VCaP (cell line): ENCODE measurements around the gene NPPB.

Experiments used
- H3K27ac ChIP-seq: fragments of 450-650 bp; 2 replicates; pipeline ENCODE4 v1.5.1; 2017
- TF ChIP-seq, protein P1 (sequence below): fragments of 450-650 bp; conservative IDR thresholded peaks from 2 replicates; pipeline ENCODE4 v1.5.1; 2017; ENCODE audit warnings: mild to moderate bottlenecking, moderate library complexity

NPPB gene

DNA sequence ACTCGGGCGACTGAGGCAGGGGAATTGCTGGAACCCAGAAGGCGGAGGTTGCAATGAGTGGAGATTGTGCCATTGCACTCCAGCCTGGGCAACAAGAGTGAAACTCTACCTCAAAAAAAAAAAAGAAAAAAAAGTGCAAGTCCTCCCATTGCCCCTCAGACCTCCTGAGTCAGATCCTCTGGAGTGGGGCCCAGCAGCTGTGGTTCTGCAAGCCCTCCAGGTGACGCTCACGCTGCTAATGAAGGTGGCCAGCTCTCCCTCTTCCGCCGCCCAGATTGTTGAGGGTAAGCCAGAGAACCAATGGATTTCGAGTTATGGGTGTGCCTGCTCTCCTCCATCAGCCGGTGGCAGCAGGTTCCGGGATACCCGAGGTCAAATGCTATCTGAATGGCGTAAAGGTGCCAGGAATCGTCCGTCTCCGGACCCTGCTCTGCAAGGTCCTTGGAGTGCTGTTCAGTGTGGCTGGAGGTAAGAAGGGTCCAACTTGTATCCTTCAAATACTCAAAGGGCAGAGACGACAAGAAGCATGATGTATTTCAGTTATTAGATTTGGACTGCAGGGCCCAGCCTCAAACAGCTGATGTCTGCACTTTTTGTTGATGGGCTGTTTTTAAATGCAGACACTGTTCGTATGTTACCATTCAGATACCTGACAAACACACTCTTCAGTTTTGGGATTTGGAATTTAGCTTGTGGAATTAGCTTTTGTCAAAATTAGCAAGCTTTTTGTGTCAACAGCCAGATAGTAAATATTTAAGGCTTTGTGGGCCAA lies 35.2 kb downstream of the NPPB start:
- TF ChIP-seq, protein P1, sequence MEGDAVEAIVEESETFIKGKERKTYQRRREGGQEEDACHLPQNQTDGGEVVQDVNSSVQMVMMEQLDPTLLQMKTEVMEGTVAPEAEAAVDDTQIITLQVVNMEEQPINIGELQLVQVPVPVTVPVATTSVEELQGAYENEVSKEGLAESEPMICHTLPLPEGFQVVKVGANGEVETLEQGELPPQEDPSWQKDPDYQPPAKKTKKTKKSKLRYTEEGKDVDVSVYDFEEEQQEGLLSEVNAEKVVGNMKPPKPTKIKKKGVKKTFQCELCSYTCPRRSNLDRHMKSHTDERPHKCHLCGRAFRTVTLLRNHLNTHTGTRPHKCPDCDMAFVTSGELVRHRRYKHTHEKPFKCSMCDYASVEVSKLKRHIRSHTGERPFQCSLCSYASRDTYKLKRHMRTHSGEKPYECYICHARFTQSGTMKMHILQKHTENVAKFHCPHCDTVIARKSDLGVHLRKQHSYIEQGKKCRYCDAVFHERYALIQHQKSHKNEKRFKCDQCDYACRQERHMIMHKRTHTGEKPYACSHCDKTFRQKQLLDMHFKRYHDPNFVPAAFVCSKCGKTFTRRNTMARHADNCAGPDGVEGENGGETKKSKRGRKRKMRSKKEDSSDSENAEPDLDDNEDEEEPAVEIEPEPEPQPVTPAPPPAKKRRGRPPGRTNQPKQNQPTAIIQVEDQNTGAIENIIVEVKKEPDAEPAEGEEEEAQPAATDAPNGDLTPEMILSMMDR = no peak
- no peak overlapping the region for H3K27ac ChIP-seq

DNA sequence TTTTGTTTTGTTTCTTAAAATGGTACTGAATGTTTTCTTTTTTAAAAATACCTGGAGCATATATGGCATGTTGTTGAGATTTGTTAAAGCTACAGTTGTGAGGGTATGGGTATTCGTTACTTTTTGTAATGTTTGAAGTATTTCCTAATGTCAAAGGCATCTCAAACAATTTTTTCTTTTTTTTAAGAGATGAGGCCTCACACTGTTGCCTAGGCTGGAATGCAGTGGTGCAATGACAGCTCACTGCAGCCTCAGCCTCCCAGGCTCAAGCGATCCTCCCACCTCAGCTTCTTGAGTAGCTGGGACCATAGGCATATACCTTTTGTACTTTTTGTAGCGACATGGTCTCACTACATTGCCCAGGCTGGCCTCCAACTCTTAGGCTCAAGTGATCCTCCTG lies 36.7 kb downstream of the NPPB start:
- TF ChIP-seq, protein P1 = no peak
- no peak overlapping the region for H3K27ac ChIP-seq

DNA sequence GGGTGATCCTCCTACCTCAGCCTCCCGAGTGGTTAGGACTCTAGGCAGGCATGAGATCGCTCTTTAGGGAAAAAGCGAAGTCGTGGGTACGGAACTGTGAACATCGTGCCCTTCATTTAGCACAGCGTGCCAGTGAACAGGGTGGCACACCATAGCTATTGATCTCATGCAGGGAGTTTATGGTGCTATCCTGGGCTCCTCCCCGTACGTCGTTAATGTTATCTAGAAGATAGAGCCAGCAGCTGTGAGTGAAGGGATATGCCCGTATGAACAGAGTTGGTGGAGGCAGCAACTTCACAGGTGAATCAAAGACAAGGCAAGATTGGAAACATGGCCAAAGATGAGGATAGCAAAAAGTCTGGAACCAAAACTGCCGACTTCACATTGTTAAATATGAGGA lies 41.6 kb downstream of the NPPB start:
- H3K27ac ChIP-seq = no peak overlapping the region

DNA sequence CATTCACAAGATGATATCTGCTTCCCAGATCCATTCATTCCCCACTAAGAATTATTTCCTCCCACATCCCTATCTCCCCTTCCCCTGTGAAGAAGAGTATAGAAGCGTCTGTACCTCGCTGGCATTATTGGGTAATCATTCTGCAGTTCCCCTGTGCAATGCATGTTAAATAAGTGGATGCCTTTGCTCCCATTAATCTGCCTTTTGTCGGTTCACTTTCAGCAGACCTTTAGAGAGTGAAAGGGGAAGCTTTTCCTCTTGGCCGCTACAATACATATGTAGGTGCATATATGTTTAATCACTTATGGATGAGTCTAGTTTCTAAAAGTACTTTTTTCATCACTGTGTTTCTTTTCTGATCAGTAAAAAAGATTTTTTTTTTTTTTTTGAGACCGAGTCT lies 45.7 kb downstream of the NPPB start:
- TF ChIP-seq, protein P1 = no peak
- peak overlapping the region; percentile 52 for H3K27ac ChIP-seq

More for the DNA sequence above, 41.6 kb downstream of the NPPB start:
- TF ChIP-seq, protein P1 = no peak
